ENCODE measurements around the gene RHOD.

The RHOD gene

GRCh38 chr11:67027483-67027930, 29.1 kb upstream of the RHOD start:
- no peak overlapping the region for H3K27ac ChIP-seq (ENCODE audit: low read length)
- H3K4me3 ChIP-seq (ENCODE audit: low read length): no peak overlapping the region
- no peak for DNase-seq
- TF ChIP-seq EZH2phosphoT487 (IDR thresholded peaks at IDR 0.05; ENCODE audit: low read length) (no peak), CTCF (IDR thresholded peaks at IDR 0.05; ENCODE audit: low read length) (no peak), EZH2 (optimal IDR thresholded peaks at IDR 0.05; ENCODE audit: low read depth, low read length) (no peak)
- H3K79me2 ChIP-seq (ENCODE audit: low read length): no peaks in the 10 kb centered on the region
- H3K9ac ChIP-seq (ENCODE audit: low read length): no peak overlapping the region
- H3K4me2 ChIP-seq (ENCODE audit: low read depth, low read length): no peak overlapping the region
- no peaks in the 10 kb centered on the region for H4K20me1 ChIP-seq (ENCODE audit: insufficient read depth, low read length)
- no peaks in the 10 kb centered on the region for H3F3A ChIP-seq (ENCODE audit: insufficient read depth, low read length)
- H3K9me3 ChIP-seq (replicated peaks; ENCODE audit: insufficient read depth, low read length): no peaks in the 10 kb centered on the region
- H3K27me3 ChIP-seq (replicated peaks; ENCODE audit: insufficient read depth, low read length): peaks cover 61% of the 10 kb centered on the region
- peaks cover 17% of the 10 kb centered on the region for H3K4me1 ChIP-seq (ENCODE audit: low read length)
- H3K36me3 ChIP-seq (replicated peaks; ENCODE audit: insufficient read depth, low read length): no peaks in the 10 kb centered on the region
- H2AFZ ChIP-seq (ENCODE audit: low read length): no peak overlapping the region
- H3K9me2 ChIP-seq (replicated peaks; ENCODE audit: insufficient read depth, low read length): no peaks in the 10 kb centered on the region

GRCh38 chr11:67027943-67028542, 28.6 kb upstream of the RHOD start:
- Histone ChIP-seq H3K27me3 (replicated peaks; ENCODE audit: insufficient read depth, low read length) (peaks cover 56% of the 10 kb centered on the region), H3K9me3 (replicated peaks; ENCODE audit: insufficient read depth, low read length) (no peaks in the 10 kb centered on the region), H4K20me1 (ENCODE audit: insufficient read depth, low read length) (no peaks in the 10 kb centered on the region), H3K4me2 (ENCODE audit: low read depth, low read length) (no peak overlapping the region), H3K27ac (ENCODE audit: low read length) (no peak overlapping the region), H3K79me2 (ENCODE audit: low read length) (no peaks in the 10 kb centered on the region), H3K9ac (ENCODE audit: low read length) (no peak overlapping the region), H3K36me3 (replicated peaks; ENCODE audit: insufficient read depth, low read length) (no peaks in the 10 kb centered on the region), H3F3A (ENCODE audit: insufficient read depth, low read length) (no peaks in the 10 kb centered on the region), H3K9me2 (replicated peaks; ENCODE audit: insufficient read depth, low read length) (no peaks in the 10 kb centered on the region), H3K4me3 (ENCODE audit: low read length) (no peak overlapping the region), H2AFZ (ENCODE audit: low read length) (no peak overlapping the region), H3K4me1 (ENCODE audit: low read length) (peaks cover 17% of the 10 kb centered on the region)
- TF ChIP-seq CTCF (IDR thresholded peaks at IDR 0.05; ENCODE audit: low read length) (no peak), EZH2phosphoT487 (IDR thresholded peaks at IDR 0.05; ENCODE audit: low read length) (no peak), EZH2 (optimal IDR thresholded peaks at IDR 0.05; ENCODE audit: low read depth, low read length) (no peak)
- peak; percentile 19 for DNase-seq

- Histone ChIP-seq H3K27ac (ENCODE audit: low read length) (no peak overlapping the region), H3K27me3 (replicated peaks; ENCODE audit: insufficient read depth, low read length) (peaks cover 59% of the 10 kb centered on the region), H2AFZ (ENCODE audit: low read length) (no peak overlapping the region), H3K9ac (ENCODE audit: low read length) (no peak overlapping the region), H3K9me3 (replicated peaks; ENCODE audit: insufficient read depth, low read length) (no peaks in the 10 kb centered on the region), H3K36me3 (replicated peaks; ENCODE audit: insufficient read depth, low read length) (no peaks in the 10 kb centered on the region), H3K79me2 (ENCODE audit: low read length) (no peaks in the 10 kb centered on the region), H3K4me2 (ENCODE audit: low read depth, low read length) (no peak overlapping the region), H3K4me3 (ENCODE audit: low read length) (no peak overlapping the region), H3F3A (ENCODE audit: insufficient read depth, low read length) (no peaks in the 10 kb centered on the region), H4K20me1 (ENCODE audit: insufficient read depth, low read length) (no peaks in the 10 kb centered on the region), H3K9me2 (replicated peaks; ENCODE audit: insufficient read depth, low read length) (no peaks in the 10 kb centered on the region), H3K4me1 (ENCODE audit: low read length) (peaks cover 11% of the 10 kb centered on the region)
- DNase-seq: no peak
- no peak for TF ChIP-seq EZH2phosphoT487 (IDR thresholded peaks at IDR 0.05; ENCODE audit: low read length)
- TF ChIP-seq CTCF (IDR thresholded peaks at IDR 0.05; ENCODE audit: low read length): no peak
- TF ChIP-seq EZH2 (optimal IDR thresholded peaks at IDR 0.05; ENCODE audit: low read depth, low read length): no peak
Measured at GRCh38 chr11:67029146-67029545, 27.5 kb upstream of the RHOD start.
